Ishikawa (cell line): ENCODE data around the gene FGD2.

Experiments
- CEBPB ChIP-seq: IDR thresholded peaks from 2 replicates; pipeline ENCODE4 v1.6.1; 2012
- CREB1 ChIP-seq: IDR thresholded peaks from 2 replicates; pipeline ENCODE4 v1.6.1; 2012; ENCODE audit warnings: low read depth
- EGR1 ChIP-seq: IDR thresholded peaks from 2 replicates; pipeline ENCODE4 v1.6.1; 2012
- EP300 ChIP-seq: IDR thresholded peaks from 2 replicates; pipeline ENCODE4 v1.6.1; 2012; ENCODE audit warnings: borderline replicate concordance
- FOXM1 ChIP-seq: IDR thresholded peaks from 2 replicates; pipeline ENCODE4 v1.6.1; 2012; ENCODE audit warnings: low read depth, borderline replicate concordance
- MAX ChIP-seq: IDR thresholded peaks from 2 replicates; pipeline ENCODE4 v1.6.1; 2012
- NFIC ChIP-seq: IDR thresholded peaks from 2 replicates; pipeline ENCODE4 v1.6.1; 2012
- RAD21 ChIP-seq: IDR thresholded peaks from 2 replicates; pipeline ENCODE4 v1.6.1; 2012; ENCODE audit warnings: low read depth
- TAF1 ChIP-seq: IDR thresholded peaks from 2 replicates; pipeline ENCODE4 v1.6.1; 2012; ENCODE audit warnings: low read depth, mild to moderate bottlenecking
- TCF12 ChIP-seq: IDR thresholded peaks from 2 replicates; pipeline ENCODE4 v1.6.1; 2012; ENCODE audit warnings: low read depth
- TEAD4 ChIP-seq: IDR thresholded peaks from 2 replicates; pipeline ENCODE4 v1.6.1; 2012
- USF1 ChIP-seq: IDR thresholded peaks from 2 replicates; pipeline ENCODE4 v1.6.1; 2012
- YY1 ChIP-seq: IDR thresholded peaks from 2 replicates; pipeline ENCODE4 v1.6.1; 2012; ENCODE audit warnings: low read depth
- ZBTB7A ChIP-seq: IDR thresholded peaks from 2 replicates; pipeline ENCODE4 v1.6.1; 2012; ENCODE audit warnings: low read depth
- TF ChIP-seq, protein P1 (sequence below): IDR thresholded peaks from 2 replicates; pipeline ENCODE4 v1.6.1; 2012; ENCODE audit warnings: low read depth, mild to moderate bottlenecking

The FGD2 gene

DNA sequence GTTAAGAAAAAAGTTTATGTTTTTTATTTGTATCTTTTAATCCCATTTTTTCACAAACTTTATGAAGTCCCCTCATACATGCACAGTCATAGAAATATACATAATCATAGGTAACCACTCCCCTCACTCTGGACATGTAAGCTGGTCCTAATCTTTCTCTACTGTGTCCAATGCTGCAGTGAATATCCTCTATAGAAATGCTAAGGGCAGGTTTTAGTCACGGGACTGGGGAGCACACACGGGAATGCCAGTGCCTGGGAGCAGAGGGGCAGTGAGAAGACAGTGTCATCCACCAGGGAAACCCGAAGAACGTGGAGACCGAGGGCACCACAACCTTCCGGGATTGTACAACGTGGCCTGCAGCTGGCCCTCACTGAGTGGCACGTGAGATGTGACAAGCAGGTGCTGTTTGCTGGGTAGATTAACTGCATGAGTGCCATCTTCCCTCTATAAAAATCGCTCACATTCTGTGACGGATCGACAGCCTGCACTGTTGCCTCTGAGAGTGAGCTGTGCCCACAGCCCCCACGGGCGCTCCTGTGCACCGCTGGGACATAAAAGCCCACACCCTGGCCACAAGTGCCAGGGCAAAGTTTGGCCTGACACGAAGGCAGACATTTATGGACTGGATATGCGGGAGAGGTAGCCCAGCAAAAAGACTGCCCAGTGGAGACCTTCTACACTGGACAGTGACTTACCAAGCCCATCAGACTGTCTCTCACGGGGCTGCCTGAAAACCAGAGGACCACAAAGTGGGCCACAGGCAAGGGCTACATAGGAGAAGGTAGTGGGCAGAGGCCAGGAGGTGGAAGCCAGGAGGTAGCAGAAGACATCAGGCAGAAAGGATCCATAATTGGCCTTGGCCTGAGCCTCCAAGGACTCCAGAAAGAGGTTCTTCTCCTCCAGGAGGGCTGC lies 63.2 kb downstream of the FGD2 start:
- no peak for TF ChIP-seq ZBTB7A
- no peak for TF ChIP-seq TCF12
- TF ChIP-seq TEAD4 = no peak
- TF ChIP-seq USF1 = no peak
- no peak for TF ChIP-seq RAD21
- no peak for TF ChIP-seq NFIC
- TF ChIP-seq CREB1 = no peak

DNA sequence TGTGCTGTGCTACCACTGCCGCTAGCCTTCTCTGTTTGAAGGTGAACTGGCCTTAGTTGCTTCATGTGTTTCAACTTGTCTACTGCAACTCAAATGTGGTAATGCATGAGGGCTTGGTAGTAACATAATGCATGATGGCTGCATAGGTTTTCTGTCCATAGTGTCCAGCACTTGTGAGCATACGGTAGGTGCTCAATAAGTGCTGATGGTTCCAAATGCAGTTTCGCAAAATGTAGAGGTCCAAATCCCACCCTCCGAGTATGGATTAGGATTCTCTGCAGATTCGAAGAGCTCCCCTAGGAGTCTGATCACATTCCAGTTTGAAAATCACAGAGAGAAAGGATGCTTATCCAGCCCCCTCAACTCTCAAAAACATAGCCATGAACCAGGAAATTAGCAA lies 64.2 kb downstream of the FGD2 start:
- TF ChIP-seq TAF1 (no peak), MAX (no peak), USF1 (no peak), EGR1 (no peak), ZBTB7A (no peak), CREB1 (no peak)

- TF ChIP-seq YY1 (no peak), CEBPB (no peak), USF1 (no peak), ZBTB7A (no peak), EGR1 (no peak), TEAD4 (no peak), TAF1 (no peak), TCF12 (no peak), CREB1 (no peak), MAX (no peak), RAD21 (no peak), FOXM1 (no peak), EP300 (no peak), NFIC (no peak)
- TF ChIP-seq, protein P1, sequence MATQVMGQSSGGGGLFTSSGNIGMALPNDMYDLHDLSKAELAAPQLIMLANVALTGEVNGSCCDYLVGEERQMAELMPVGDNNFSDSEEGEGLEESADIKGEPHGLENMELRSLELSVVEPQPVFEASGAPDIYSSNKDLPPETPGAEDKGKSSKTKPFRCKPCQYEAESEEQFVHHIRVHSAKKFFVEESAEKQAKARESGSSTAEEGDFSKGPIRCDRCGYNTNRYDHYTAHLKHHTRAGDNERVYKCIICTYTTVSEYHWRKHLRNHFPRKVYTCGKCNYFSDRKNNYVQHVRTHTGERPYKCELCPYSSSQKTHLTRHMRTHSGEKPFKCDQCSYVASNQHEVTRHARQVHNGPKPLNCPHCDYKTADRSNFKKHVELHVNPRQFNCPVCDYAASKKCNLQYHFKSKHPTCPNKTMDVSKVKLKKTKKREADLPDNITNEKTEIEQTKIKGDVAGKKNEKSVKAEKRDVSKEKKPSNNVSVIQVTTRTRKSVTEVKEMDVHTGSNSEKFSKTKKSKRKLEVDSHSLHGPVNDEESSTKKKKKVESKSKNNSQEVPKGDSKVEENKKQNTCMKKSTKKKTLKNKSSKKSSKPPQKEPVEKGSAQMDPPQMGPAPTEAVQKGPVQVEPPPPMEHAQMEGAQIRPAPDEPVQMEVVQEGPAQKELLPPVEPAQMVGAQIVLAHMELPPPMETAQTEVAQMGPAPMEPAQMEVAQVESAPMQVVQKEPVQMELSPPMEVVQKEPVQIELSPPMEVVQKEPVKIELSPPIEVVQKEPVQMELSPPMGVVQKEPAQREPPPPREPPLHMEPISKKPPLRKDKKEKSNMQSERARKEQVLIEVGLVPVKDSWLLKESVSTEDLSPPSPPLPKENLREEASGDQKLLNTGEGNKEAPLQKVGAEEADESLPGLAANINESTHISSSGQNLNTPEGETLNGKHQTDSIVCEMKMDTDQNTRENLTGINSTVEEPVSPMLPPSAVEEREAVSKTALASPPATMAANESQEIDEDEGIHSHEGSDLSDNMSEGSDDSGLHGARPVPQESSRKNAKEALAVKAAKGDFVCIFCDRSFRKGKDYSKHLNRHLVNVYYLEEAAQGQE = no peak
Measured at GRCh38 chr6:37072526-37072925, 67.1 kb downstream of the FGD2 start.

DNA sequence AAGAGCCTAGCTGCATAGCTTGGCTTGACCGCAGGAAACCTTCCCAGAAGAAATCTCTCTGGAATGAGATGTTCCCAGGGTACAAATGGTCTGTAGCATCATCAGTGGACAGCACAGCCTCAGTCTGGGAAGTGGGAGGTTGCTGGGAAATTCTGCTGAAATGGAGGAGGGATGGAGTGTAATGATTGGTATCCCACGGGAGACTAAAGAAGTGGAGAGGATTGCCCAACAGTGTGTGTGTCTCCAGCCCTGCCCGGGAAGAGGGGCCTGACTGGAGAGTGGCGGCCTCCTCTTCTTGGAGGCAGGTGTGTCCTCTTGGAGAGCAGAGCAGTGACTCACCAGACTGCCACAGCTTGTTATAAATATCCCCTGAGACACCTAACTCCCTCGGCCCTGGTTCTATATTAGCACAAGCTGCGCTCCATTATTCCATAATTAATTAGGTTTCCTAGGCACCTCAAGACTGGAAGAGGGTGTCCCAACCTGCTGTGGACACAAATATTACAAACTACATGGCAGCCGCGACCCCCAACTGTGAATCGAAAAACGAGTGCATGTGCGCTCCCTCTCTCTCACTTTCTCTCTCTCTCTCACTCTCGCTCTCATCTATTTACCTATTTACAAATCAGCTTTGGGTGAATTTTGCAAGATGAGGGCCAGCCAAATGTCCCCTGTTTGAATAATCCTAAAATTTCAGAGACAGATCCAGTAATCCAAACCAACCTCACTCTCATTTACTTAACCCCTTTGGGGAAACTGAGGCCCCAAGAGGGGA lies 68.8 kb downstream of the FGD2 start:
- TF ChIP-seq CREB1 (no peak), TAF1 (no peak), EP300 (no peak), FOXM1 (no peak), EGR1 (no peak), TEAD4 (no peak), RAD21 (no peak), CEBPB (no peak), NFIC (no peak), USF1 (no peak), MAX (no peak), YY1 (no peak), TCF12 (no peak)
- TF ChIP-seq, protein P1 = no peak
